Activated naive CD8-positive, alpha-beta T cell treated with anti-CD3 and anti-CD28 coated beads, Interleukin-2, amount 50 U/mL, for 24 hours (primary cell): ENCODE results near the gene ZNF574.

ENCODE experiments used
- ATAC-seq: fragments of 150-1000 bp; cut with Tn5 transposase; one replicate; pipeline ENCODE4 v1.10.0; 2021
- DNase-seq: peaks from one replicate; pipeline ENCODE4 v3.0.0; 2021
- H3K27ac Mint-ChIP-seq: one replicate; pipeline ENCODE4 v1.8.0; 2021; ENCODE audit warnings: mild to moderate bottlenecking, mixed read lengths
- H3K27me3 Mint-ChIP-seq: one replicate; pipeline ENCODE4 v1.8.0; 2021; ENCODE audit warnings: mixed read lengths
- H3K36me3 Mint-ChIP-seq: one replicate; pipeline ENCODE4 v1.8.0; 2021; ENCODE audit warnings: low read depth, mixed read lengths
- H3K4me1 Mint-ChIP-seq: one replicate; pipeline ENCODE4 v1.8.0; 2021; ENCODE audit warnings: mixed read lengths
- H3K4me3 Mint-ChIP-seq: one replicate; pipeline ENCODE4 v1.8.0; 2021; ENCODE audit warnings: mild to moderate bottlenecking, moderate library complexity, mixed read lengths
- H3K9me3 Mint-ChIP-seq: one replicate; pipeline ENCODE4 v1.8.0; 2021; ENCODE audit warnings: mixed read lengths

Gene ZNF574

GRCh38 chr19:42051166-42052115, 24.5 kb upstream of the ZNF574 start:
- H3K9me3 Mint-ChIP-seq: no peaks in the 10 kb centered on the region
- no peaks in the 10 kb centered on the region for H3K27me3 Mint-ChIP-seq
- no peak overlapping the region for H3K27ac Mint-ChIP-seq
- ATAC-seq (peak; percentile 92), DNase-seq (peak; percentile 24)
- H3K36me3 Mint-ChIP-seq: no peaks in the 10 kb centered on the region
- peaks cover 18% of the 10 kb centered on the region for H3K4me1 Mint-ChIP-seq
- no peak overlapping the region for H3K4me3 Mint-ChIP-seq

GRCh38 chr19:42052241-42052863, 23.6 kb upstream of the ZNF574 start:
- H3K4me1 Mint-ChIP-seq: peaks cover 18% of the 10 kb centered on the region
- H3K9me3 Mint-ChIP-seq: no peaks in the 10 kb centered on the region
- H3K27ac Mint-ChIP-seq: no peak overlapping the region
- no peaks in the 10 kb centered on the region for H3K27me3 Mint-ChIP-seq
- ATAC-seq (no peak), DNase-seq (no peak)
- H3K4me3 Mint-ChIP-seq: no peak overlapping the region
- no peaks in the 10 kb centered on the region for H3K36me3 Mint-ChIP-seq

- ATAC-seq (no peak), DNase-seq (no peak)
- no peak overlapping the region for H3K4me3 Mint-ChIP-seq
- no peaks in the 10 kb centered on the region for H3K9me3 Mint-ChIP-seq
- no peaks in the 10 kb centered on the region for H3K36me3 Mint-ChIP-seq
- H3K27me3 Mint-ChIP-seq: no peaks in the 10 kb centered on the region
- H3K4me1 Mint-ChIP-seq: peaks cover 18% of the 10 kb centered on the region
- H3K27ac Mint-ChIP-seq: no peak overlapping the region
Measured at GRCh38 chr19:42053037-42053935, 22.7 kb upstream of the ZNF574 start.

- no peak overlapping the region for H3K4me3 Mint-ChIP-seq
- H3K4me1 Mint-ChIP-seq: peaks cover 13% of the 10 kb centered on the region
- no peaks in the 10 kb centered on the region for H3K27me3 Mint-ChIP-seq
- DNase-seq (no peak), ATAC-seq (no peak)
- H3K36me3 Mint-ChIP-seq: no peaks in the 10 kb centered on the region
- no peak overlapping the region for H3K27ac Mint-ChIP-seq
- H3K9me3 Mint-ChIP-seq: no peaks in the 10 kb centered on the region
Measured at GRCh38 chr19:42054205-42054604, 21.8 kb upstream of the ZNF574 start.

DNA sequence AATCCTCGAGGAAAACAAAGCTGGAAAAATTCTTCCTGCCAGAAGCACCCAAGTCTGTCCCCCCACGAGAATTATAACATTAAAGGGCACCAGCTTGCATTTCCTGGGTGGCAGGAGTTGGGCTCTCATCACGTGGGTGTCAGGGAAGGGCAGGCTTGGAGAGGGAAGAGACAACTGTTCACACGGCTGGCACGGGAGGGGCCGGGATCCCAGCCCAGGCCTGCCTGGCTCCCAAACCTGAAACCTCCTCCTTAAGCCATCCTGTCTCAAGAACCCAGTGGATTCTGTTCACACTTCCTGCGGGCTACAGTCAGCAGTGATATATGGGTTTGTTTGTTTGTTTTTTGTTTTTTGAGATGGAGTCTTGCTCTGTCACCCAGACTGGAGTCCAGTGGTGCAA, 18.1 kb upstream of the ZNF574 start:
- no peak overlapping the region for H3K27ac Mint-ChIP-seq
- no peaks in the 10 kb centered on the region for H3K36me3 Mint-ChIP-seq
- H3K4me1 Mint-ChIP-seq: no peaks in the 10 kb centered on the region
- H3K27me3 Mint-ChIP-seq: peaks cover 8% of the 10 kb centered on the region
- H3K9me3 Mint-ChIP-seq: no peaks in the 10 kb centered on the region
- DNase-seq: no peak
- H3K4me3 Mint-ChIP-seq: no peak overlapping the region
- ATAC-seq: no peak

GRCh38 chr19:42059196-42059595, 16.8 kb upstream of the ZNF574 start:
- Mint-ChIP-seq H3K36me3 (no peaks in the 10 kb centered on the region), H3K4me3 (no peak overlapping the region), H3K27me3 (peaks cover 8% of the 10 kb centered on the region), H3K9me3 (no peaks in the 10 kb centered on the region), H3K27ac (no peak overlapping the region), H3K4me1 (no peaks in the 10 kb centered on the region)
- DNase-seq (no peak), ATAC-seq (no peak)

GRCh38 chr19:42060117-42060516, 15.8 kb upstream of the ZNF574 start:
- no peaks in the 10 kb centered on the region for H3K36me3 Mint-ChIP-seq
- peaks cover 8% of the 10 kb centered on the region for H3K27me3 Mint-ChIP-seq
- H3K4me3 Mint-ChIP-seq: no peak overlapping the region
- no peaks in the 10 kb centered on the region for H3K9me3 Mint-ChIP-seq
- no peak overlapping the region for H3K27ac Mint-ChIP-seq
- DNase-seq (no peak), ATAC-seq (no peak)
- H3K4me1 Mint-ChIP-seq: no peaks in the 10 kb centered on the region

GRCh38 chr19:42062381-42062780, 13.6 kb upstream of the ZNF574 start:
- ATAC-seq (no peak), DNase-seq (no peak)
- H3K4me3 Mint-ChIP-seq: no peak overlapping the region
- no peak overlapping the region for H3K27ac Mint-ChIP-seq
- peaks cover 10% of the 10 kb centered on the region for H3K27me3 Mint-ChIP-seq
- H3K36me3 Mint-ChIP-seq: no peaks in the 10 kb centered on the region
- H3K4me1 Mint-ChIP-seq: no peaks in the 10 kb centered on the region
- no peaks in the 10 kb centered on the region for H3K9me3 Mint-ChIP-seq

GRCh38 chr19:42064432-42064831, 11.5 kb upstream of the ZNF574 start:
- no peaks in the 10 kb centered on the region for H3K36me3 Mint-ChIP-seq
- no peak for DNase-seq

DNA sequence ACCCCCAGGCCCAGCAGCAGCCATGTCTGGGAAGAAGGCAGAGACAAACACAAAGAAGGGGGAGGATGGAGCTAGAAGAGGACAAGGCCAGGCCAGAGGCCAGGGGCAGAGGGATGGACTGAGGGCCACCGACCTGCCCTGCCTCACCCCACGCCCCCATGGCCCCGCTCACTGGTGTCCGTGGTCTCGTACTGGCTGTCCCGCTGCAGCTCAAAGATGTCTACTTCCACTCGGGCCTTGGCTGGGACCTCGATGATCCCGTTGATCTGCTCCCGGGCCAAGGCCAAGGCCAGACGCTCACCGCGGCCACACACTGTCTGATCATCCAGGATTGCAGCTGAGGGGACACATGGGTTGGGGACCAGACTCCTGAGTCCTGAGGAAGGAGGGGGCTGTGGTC, 10.9 kb upstream of the ZNF574 start:
- no peaks in the 10 kb centered on the region for H3K36me3 Mint-ChIP-seq
- no peaks in the 10 kb centered on the region for H3K9me3 Mint-ChIP-seq
- DNase-seq (no peak), ATAC-seq (no peak)
- H3K4me1 Mint-ChIP-seq: no peaks in the 10 kb centered on the region
- H3K27me3 Mint-ChIP-seq: peaks cover 6% of the 10 kb centered on the region
- no peak overlapping the region for H3K27ac Mint-ChIP-seq
- H3K4me3 Mint-ChIP-seq: no peak overlapping the region

More at GRCh38 chr19:42064432-42064831, 11.5 kb upstream of the ZNF574 start:
- no peaks in the 10 kb centered on the region for H3K9me3 Mint-ChIP-seq
- no peak overlapping the region for H3K27ac Mint-ChIP-seq
- H3K27me3 Mint-ChIP-seq: peaks cover 10% of the 10 kb centered on the region
- H3K4me1 Mint-ChIP-seq: no peaks in the 10 kb centered on the region
- no peak for ATAC-seq
- H3K4me3 Mint-ChIP-seq: no peak overlapping the region

DNA sequence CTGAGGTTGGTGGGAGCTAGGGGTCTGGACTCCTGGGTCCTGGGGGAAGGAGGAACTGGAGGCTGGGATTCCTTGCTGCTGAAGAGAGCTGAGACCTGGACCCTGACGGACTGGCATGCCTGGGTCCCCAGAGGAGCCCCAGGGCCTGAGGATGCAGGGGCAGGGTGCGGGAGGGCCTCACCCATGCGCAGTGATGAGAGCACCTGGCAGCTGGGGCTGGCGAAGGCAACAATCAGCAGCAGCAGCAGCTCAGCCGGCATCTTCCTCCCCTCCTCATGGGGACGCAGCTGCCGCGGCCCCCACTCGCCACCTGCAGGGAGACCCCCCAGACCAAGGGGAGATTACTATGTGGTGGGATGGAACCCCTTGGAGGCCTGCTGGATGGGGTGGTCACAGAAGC, 10.5 kb upstream of the ZNF574 start:
- Mint-ChIP-seq H3K4me3 (no peak overlapping the region), H3K4me1 (no peaks in the 10 kb centered on the region), H3K36me3 (no peaks in the 10 kb centered on the region), H3K27ac (no peak overlapping the region), H3K27me3 (peaks cover 6% of the 10 kb centered on the region), H3K9me3 (no peaks in the 10 kb centered on the region)
- no peak for DNase-seq
- no peak for ATAC-seq

DNA sequence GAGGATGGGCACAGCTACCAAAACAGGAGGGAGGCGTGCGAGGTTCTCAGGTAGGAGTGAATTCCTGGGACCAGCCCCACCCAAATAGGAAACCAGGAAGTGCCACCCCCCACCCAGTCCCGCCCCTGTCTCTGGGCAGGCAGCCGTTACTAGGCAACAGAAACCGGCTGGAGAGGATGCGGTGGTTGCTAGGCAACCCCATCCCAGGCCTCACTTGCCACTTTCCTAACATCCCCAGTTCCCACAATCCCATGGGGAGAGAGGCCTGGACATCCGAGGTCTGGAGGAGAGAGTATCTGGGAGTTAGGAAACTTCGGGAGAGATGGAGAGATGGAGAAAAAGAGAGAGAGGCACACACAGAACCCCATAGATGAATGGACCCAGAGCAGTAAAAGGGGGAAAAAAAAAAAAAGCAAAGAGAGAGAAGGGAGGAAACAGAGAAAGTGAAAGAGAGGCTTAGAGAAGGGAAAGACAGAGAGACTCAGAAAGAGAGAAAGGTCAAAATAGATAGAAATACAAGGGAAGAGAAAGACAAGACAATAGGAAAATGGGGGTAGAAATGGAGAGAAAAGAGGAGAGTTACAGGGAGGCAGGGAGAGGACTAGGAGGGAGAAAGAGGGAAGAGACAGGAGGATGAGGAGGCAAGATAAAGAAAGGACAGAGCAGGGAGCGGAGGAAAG, 9.8 kb upstream of the ZNF574 start:
- Mint-ChIP-seq H3K36me3 (no peaks in the 10 kb centered on the region), H3K4me3 (no peak overlapping the region), H3K27ac (no peak overlapping the region), H3K27me3 (peaks cover 8% of the 10 kb centered on the region), H3K4me1 (no peaks in the 10 kb centered on the region), H3K9me3 (no peaks in the 10 kb centered on the region)
- no peak for DNase-seq
- no peak for ATAC-seq

GRCh38 chr19:42067315-42067888, 8.6 kb upstream of the ZNF574 start:
- no peak overlapping the region for H3K4me3 Mint-ChIP-seq
- H3K4me1 Mint-ChIP-seq: no peaks in the 10 kb centered on the region
- ATAC-seq: no peak
- no peaks in the 10 kb centered on the region for H3K9me3 Mint-ChIP-seq
- no peak overlapping the region for H3K27ac Mint-ChIP-seq
- H3K27me3 Mint-ChIP-seq: peaks cover 4% of the 10 kb centered on the region
- no peaks in the 10 kb centered on the region for H3K36me3 Mint-ChIP-seq
- no peak for DNase-seq

GRCh38 chr19:42068361-42068755, 7.6 kb upstream of the ZNF574 start:
- no peak overlapping the region for H3K27ac Mint-ChIP-seq
- ATAC-seq: no peak
- peaks cover 4% of the 10 kb centered on the region for H3K27me3 Mint-ChIP-seq
- no peaks in the 10 kb centered on the region for H3K4me1 Mint-ChIP-seq
- H3K9me3 Mint-ChIP-seq: no peaks in the 10 kb centered on the region
- H3K4me3 Mint-ChIP-seq: no peak overlapping the region
- DNase-seq: no peak
- H3K36me3 Mint-ChIP-seq: no peaks in the 10 kb centered on the region
